SK-N-SH (cell line): ENCODE results near the gene SNX11. TPM values are rescaled to one million over a fixed set of nuclear protein-coding genes. Genes with fewer than 3 reads are reported as not detected.

Source experiments
- CTCF ChIA-PET: fragments of 300-600, 350-600 bp; formaldehyde crosslinking; extraction: SDS; loops from one replicate; lab custom pipeline; 2021; lab: Yijun Ruan, JAX
- POLR2A ChIA-PET: fragments of 350-600 bp; sonication (Branson Sonifier 250); formaldehyde crosslinking; extraction: SDS; loops from one replicate; lab custom pipeline; 2020; ENCODE audit warnings: antibody characterized with exemption, inconsistent platforms; lab: Yijun Ruan, JAX
- DNase-seq: peaks from one replicate; pipeline ENCODE4 v3.0.0; 2012
- H2AFZ ChIP-seq: fragments of 200-600 bp; sonication (generic); 2 replicates; pipeline ENCODE4 v1.8.1; 2016; ENCODE audit warnings: antibody characterized with exemption, mild to moderate bottlenecking, low read depth
- H3F3A ChIP-seq: fragments of 200-600 bp; sonication (generic); replicated peaks from 2 replicates; pipeline ENCODE3; 2016; ENCODE audit warnings: antibody characterized with exemption, mild to moderate bottlenecking; ENCODE audit not compliant: insufficient read depth
- H3K27ac ChIP-seq, 2 experiments: fragments of 200-500 bp in 1 of 2; fragments of 200-600 bp in 1 of 2; sonication (Bioruptor generic) in 1 of 2; sonication (generic), shearing (Covaris generic) in 1 of 2; 2 replicates each; pipeline versions ENCODE4 v1.5.1 to v1.6.1; 2014 to 2016; ENCODE audit warnings: low read depth in 2 of 2, inconsistent platforms in 1 of 2, low read length in 1 of 2, mild to moderate bottlenecking in 1 of 2, mixed read lengths in 1 of 2
- H3K27me3 ChIP-seq: fragments of 200-600 bp; sonication (generic), shearing (Covaris generic); 2 replicates; pipeline ENCODE4 v1.6.1; 2016; ENCODE audit warnings: mixed run types; ENCODE audit not compliant: insufficient read depth
- H3K36me3 ChIP-seq, 2 experiments: fragments of 200-500 bp in 1 of 2; fragments of 200-600 bp in 1 of 2; sonication (Bioruptor generic) in 1 of 2; sonication (generic) in 1 of 2; replicated peaks in 1 of 2; 2 replicates each; pipeline versions ENCODE3 to v1.5.1; 2014 to 2016; ENCODE audit warnings: low read length in 1 of 2, mild to moderate bottlenecking in 1 of 2; ENCODE audit not compliant: insufficient read depth in 2 of 2, control insufficient read depth in 1 of 2
- H3K4me1 ChIP-seq, 2 experiments: fragments of 200-500 bp in 1 of 2; fragments of 200-600 bp in 1 of 2; sonication (Bioruptor generic) in 1 of 2; sonication (generic), shearing (Covaris generic) in 1 of 2; 2 replicates each; pipeline versions ENCODE4 v1.5.1 to v1.6.1; 2014 to 2016; ENCODE audit warnings: low read depth in 1 of 2, low read length in 1 of 2, mixed run types in 1 of 2; ENCODE audit not compliant: insufficient read depth in 2 of 2, control insufficient read depth in 1 of 2
- H3K4me2 ChIP-seq: fragments of 200-600 bp; sonication (generic), shearing (Covaris generic); 2 replicates; pipeline ENCODE4 v1.6.1; 2017; ENCODE audit warnings: mixed run types
- H3K4me3 ChIP-seq, 2 experiments: fragments of 200-500 bp in 1 of 2; fragments of 200-600 bp in 1 of 2; sonication (Bioruptor generic) in 1 of 2; sonication (generic), shearing (Covaris generic) in 1 of 2; 2 replicates each; pipeline versions ENCODE4 v1.5.1 to v1.8.1; 2014 to 2016; ENCODE audit warnings: low read depth in 2 of 2, inconsistent platforms in 1 of 2, low read length in 1 of 2, mild to moderate bottlenecking in 1 of 2, mixed read lengths in 1 of 2, moderate library complexity in 1 of 2
- H3K79me2 ChIP-seq: fragments of 200-600 bp; sonication (generic); 2 replicates; pipeline ENCODE4 v1.8.1; 2017; ENCODE audit warnings: mild to moderate bottlenecking; ENCODE audit not compliant: insufficient read depth
- H3K9ac ChIP-seq: fragments of 200-600 bp; sonication (generic); 2 replicates; pipeline ENCODE4 v1.6.1; 2017; ENCODE audit warnings: mixed run types
- H3K9me2 ChIP-seq: fragments of 200-600 bp; sonication (generic); 2 replicates; pipeline ENCODE4 v1.6.1; 2017; ENCODE audit warnings: mixed run types
- H3K9me3 ChIP-seq: fragments of 200-600 bp; sonication (generic); 2 replicates; pipeline ENCODE4 v1.6.1; 2017; ENCODE audit warnings: mixed run types, mild to moderate bottlenecking, moderate library complexity
- H4K20me1 ChIP-seq: fragments of 200-600 bp; sonication (generic); 2 replicates; pipeline ENCODE4 v1.6.1; 2017; ENCODE audit warnings: mild to moderate bottlenecking, mixed run types; ENCODE audit not compliant: insufficient read depth
- CHD2 ChIP-seq: fragments of 150-350 bp; IDR thresholded peaks from 2 replicates; pipeline ENCODE4 v1.6.1; 2018; ENCODE audit warnings: low read length; ENCODE audit not compliant: partially characterized antibody
- CTCF ChIP-seq: fragments of 200-600 bp; sonication (generic); IDR thresholded peaks from 2 replicates; pipeline ENCODE4 v1.6.1; 2017; ENCODE audit warnings: antibody characterized with exemption, mild to moderate bottlenecking, moderate library complexity
- ELF1 ChIP-seq: IDR thresholded peaks from 2 replicates; pipeline ENCODE4 v1.4.0; 2012
- EZH2phosphoT487 ChIP-seq: fragments of 200-600 bp; sonication (generic); IDR thresholded peaks from 2 replicates; pipeline ENCODE4 v1.6.1; 2017; ENCODE audit warnings: low read depth, mixed run types, mild to moderate bottlenecking, antibody characterized with exemption, moderate library complexity, borderline replicate concordance
- FOXM1 ChIP-seq: IDR thresholded peaks from 2 replicates; pipeline ENCODE4 v1.4.0; 2012; ENCODE audit warnings: low read depth, mild to moderate bottlenecking
- GATA2 ChIP-seq: sonication (generic); formaldehyde crosslinking; IDR thresholded peaks from 2 replicates; pipeline ENCODE4 v1.5.0; 2020; ENCODE audit warnings: mild to moderate bottlenecking, missing genetic modification reagents
- IRF3 ChIP-seq: fragments of 150-350 bp; IDR thresholded peaks from 2 replicates; pipeline ENCODE4 v1.6.1; 2016; ENCODE audit warnings: mild to moderate bottlenecking, low read depth, low read length
- MEF2A ChIP-seq: IDR thresholded peaks from 2 replicates; pipeline ENCODE4 v1.4.0; 2012; ENCODE audit warnings: low read depth, borderline replicate concordance
- PBX3 ChIP-seq: IDR thresholded peaks from 2 replicates; pipeline ENCODE4; 2012
- RAD21 ChIP-seq: IDR thresholded peaks from 2 replicates; pipeline ENCODE4 v1.6.1; 2012; ENCODE audit warnings: mild to moderate bottlenecking, low read length
- RCOR1 ChIP-seq: fragments of 150-350 bp; IDR thresholded peaks from 2 replicates; pipeline ENCODE4 v1.6.1; 2017; ENCODE audit warnings: antibody characterized with exemption, low read length
- REST ChIP-seq: IDR thresholded peaks from 2 replicates; pipeline ENCODE4 v1.6.1; 2012; ENCODE audit warnings: mild to moderate bottlenecking, low read depth, low read length, moderate library complexity
- RFX5 ChIP-seq: IDR thresholded peaks from 2 replicates; pipeline ENCODE4 v1.6.1; 2012; ENCODE audit warnings: mild to moderate bottlenecking, improper control_type of control experiment, low read length
- SMC3 ChIP-seq: IDR thresholded peaks from 2 replicates; pipeline ENCODE4 v1.6.1; 2012; ENCODE audit warnings: low read depth, low read length, improper control_type of control experiment
- TAF1 ChIP-seq: IDR thresholded peaks from 2 replicates; pipeline ENCODE4 v1.6.1; 2012; ENCODE audit warnings: low read depth, mild to moderate bottlenecking, low read length, moderate library complexity, borderline replicate concordance
- TCF12 ChIP-seq: IDR thresholded peaks from 2 replicates; pipeline ENCODE4 v1.4.0; 2012
- USF2 ChIP-seq: fragments of 150-350 bp; IDR thresholded peaks from 2 replicates; pipeline ENCODE4 v1.6.1; 2017; ENCODE audit warnings: antibody characterized with exemption, low read length, low read depth, borderline replicate concordance
- YY1 ChIP-seq: IDR thresholded peaks from 2 replicates; pipeline ENCODE4 v1.4.0; 2012; ENCODE audit warnings: low read depth, mild to moderate bottlenecking
- WGBS: methylation state at CpG from one replicate; pipeline ENCODE4 v1.1.6; 2017; ENCODE audit warnings: low lambda C conversion rate; 5-methylcytosine and 5-hydroxymethylcytosine counted together
- polyA plus RNA-seq, 3 experiments: library from polyadenylated mRNA; depleted of rRNA; stranded (reverse); fragments of >200 nt; gene quantifications; 2 replicates each; pipeline ENCODE4 v1.2.3, GENCODE V29; 2012

Gene SNX11
- polyA plus RNA-seq, 1 of the 3 experiments (the other 2 are of a cell fraction), result 19.0 TPM

- CTCF ChIA-PET, result interaction anchor here (0.7 to 17.8 kb wide), 32 partner anchors 9 to 487 kb away, joined by 3 to 232 read pairs (median 8); partner anchors contain the start of genes NFE2L1 and SNX11
- Histone ChIP-seq H3K27me3 (peaks cover 8% of the 10 kb centered on the region; the same call in 1 of the 2 replicates), H3K36me3 (peaks cover 0 to 8% of the 10 kb centered on the region in 2 experiments), H4K20me1 (no peaks in the 10 kb centered on the region), H3K4me3 (no peak overlapping the region; a peak in 1 of 4 replicates), H2AFZ (no peak overlapping the region), H3K79me2 (no peaks in the 10 kb centered on the region), H3K9ac (no peak overlapping the region), H3K4me2 (no peak overlapping the region), H3K9me2 (no peaks in the 10 kb centered on the region), H3K9me3 (no peaks in the 10 kb centered on the region), H3K27ac (no peak overlapping the region), H3K4me1 (peaks cover 7 to 17% of the 10 kb centered on the region in 2 experiments; a peak in 2 of 4 replicates), H3F3A (no peaks in the 10 kb centered on the region)
- 45% methylated on average over 4 of the region's 4 CpGs for WGBS
- POLR2A ChIA-PET, result interaction anchor here (1.4 kb wide), 1 partner anchor 105 kb away, joined by 3 read pairs; no protein-coding TSS in a partner anchor
- 0 out of 2 replicates have a peak, but pooled peaks have one; percentile 30 for TF ChIP-seq RFX5
- peak; percentile 97 for TF ChIP-seq SMC3
- no peak for TF ChIP-seq EZH2phosphoT487
- TF ChIP-seq RAD21, result peak; percentile 99
- peak; percentile 99 for TF ChIP-seq CTCF
- no peak for TF ChIP-seq YY1
- TF ChIP-seq RCOR1, result peak; percentile 52; the same call in 1 of the 2 replicates
- DNase-seq, result peak; percentile 82
Measured at GRCh38 chr17:48131216-48131824, 23.8 kb downstream of the SNX11 start.

- no peak overlapping the region for H3K4me3 ChIP-seq
- POLR2A ChIA-PET, result no interaction called here
- peaks cover 16% of the 10 kb centered on the region; the same call in 1 of the 2 replicates for H3K27me3 ChIP-seq
- H2AFZ ChIP-seq, result no peak overlapping the region
- H3K9me3 ChIP-seq, result no peaks in the 10 kb centered on the region
- no peak overlapping the region for H3K9ac ChIP-seq
- CTCF ChIA-PET, result interaction anchor here (0.5 to 17.8 kb wide), 21 partner anchors 8 to 1581 kb away, joined by 3 to 232 read pairs (median 7); partner anchors contain the start of gene NFE2L1
- H3F3A ChIP-seq, result no peaks in the 10 kb centered on the region
- no peaks in the 10 kb centered on the region for H3K9me2 ChIP-seq
- 76% methylated on average over 5 of the region's 5 CpGs for WGBS
- H3K36me3 ChIP-seq, result no peaks in the 10 kb centered on the region
- H3K79me2 ChIP-seq, result no peaks in the 10 kb centered on the region
- H3K4me2 ChIP-seq, result no peak overlapping the region
- H3K4me1 ChIP-seq, result peaks cover 3 to 13% of the 10 kb centered on the region in 2 experiments; a peak in 2 of 4 replicates
- no peak overlapping the region for H3K27ac ChIP-seq
- no peaks in the 10 kb centered on the region for H4K20me1 ChIP-seq
- DNase-seq, result no peak
- TF ChIP-seq ELF1, result no peak
- TF ChIP-seq TAF1, result no peak
- TF ChIP-seq MEF2A, result no peak
- TF ChIP-seq IRF3, result no peak
- no peak for TF ChIP-seq TCF12
- no peak for TF ChIP-seq USF2
- TF ChIP-seq FOXM1, result no peak
- TF ChIP-seq SMC3, result no peak
- TF ChIP-seq EZH2phosphoT487, result no peak
- TF ChIP-seq GATA2 (CRISPR knock-in tag), result no peak
- TF ChIP-seq REST, result no peak
- no peak for TF ChIP-seq CHD2
- TF ChIP-seq PBX3, result no peak
Measured at GRCh38 chr17:48132385-48132784, 24.8 kb downstream of the SNX11 start.
